Measurements from ENCODE around the gene KRTAP20-3. TPM values are rescaled to one million over a fixed set of nuclear protein-coding genes. Genes with fewer than 3 reads are reported as not detected.

Gene KRTAP20-3
- total RNA-seq, 2 experiments from 2014 or later: not detected

DNA sequence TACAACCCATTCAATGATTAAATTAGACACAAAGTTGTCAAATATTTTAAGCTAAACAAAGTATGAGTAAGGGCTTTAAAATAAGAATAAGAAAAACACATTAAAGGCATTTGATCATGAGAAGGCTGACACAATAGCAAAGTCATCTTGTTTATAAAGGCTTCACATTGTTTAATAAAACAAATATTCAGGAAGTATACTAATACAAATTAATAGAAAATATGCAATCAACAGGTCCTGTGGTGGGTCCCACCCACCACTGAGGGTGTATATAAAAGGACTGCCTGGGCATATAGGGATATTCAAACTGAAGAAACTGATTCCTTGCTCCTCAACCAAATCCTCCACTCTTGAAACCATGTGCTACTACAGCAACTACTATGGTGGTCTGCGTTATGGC lies 7.8 kb upstream of the KRTAP20-3 start, which contains the start of gene KRTAP20-2:
Gene KRTAP20-2, plus strand, starts transcription at position 301 of the 400 bp plus-strand sequence. Its CDS starts 58 bp downstream, at position 359.
- no peak within 1 kb of the TSS for H3K27ac Mint-ChIP-seq
- H3K27me3 Mint-ChIP-seq: no peaks in the 10 kb centered on the region
- ATAC-seq (no peak), DNase-seq (no peak)
- CTCF ChIA-PET: no interaction called here
- H3K4me1 Mint-ChIP-seq: no peaks in the 10 kb centered on the region
- H3K4me3 Mint-ChIP-seq: no peak within 1 kb of the TSS
- H3K36me3 Mint-ChIP-seq: no peaks in the 10 kb centered on the region
- no peaks in the 10 kb centered on the region for H3K9me3 Mint-ChIP-seq (ENCODE audit: low read depth)

DNA sequence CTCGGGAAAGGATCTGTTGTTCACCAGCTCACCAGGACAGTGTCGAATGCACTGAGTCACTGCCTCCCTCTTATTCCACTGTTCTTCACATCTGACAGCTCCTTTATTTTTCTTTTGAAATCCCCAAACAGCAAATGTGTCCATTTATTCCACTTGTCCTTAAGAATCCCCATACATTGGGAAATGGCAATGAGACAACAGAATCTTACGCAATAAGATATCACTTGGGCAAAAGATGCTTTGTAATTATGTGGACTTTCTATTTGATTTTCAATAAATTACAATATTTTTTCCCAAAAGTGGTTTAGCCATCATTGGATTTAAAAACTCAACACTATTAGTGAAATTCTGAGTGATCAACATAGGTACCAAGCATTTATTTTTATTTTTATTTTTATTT lies 4.0 kb upstream of the KRTAP20-3 start:
- DNase-seq (no peak), ATAC-seq (no peak)
- H3K4me3 Mint-ChIP-seq: no peak overlapping the region
- H3K36me3 Mint-ChIP-seq: no peaks in the 10 kb centered on the region
- H3K27ac Mint-ChIP-seq: no peak overlapping the region
- CTCF ChIA-PET: no interaction called here
- no peaks in the 10 kb centered on the region for H3K4me1 Mint-ChIP-seq
- no peaks in the 10 kb centered on the region for H3K27me3 Mint-ChIP-seq
- peaks cover 2% of the 10 kb centered on the region for H3K9me3 Mint-ChIP-seq (ENCODE audit: low read depth)

DNA sequence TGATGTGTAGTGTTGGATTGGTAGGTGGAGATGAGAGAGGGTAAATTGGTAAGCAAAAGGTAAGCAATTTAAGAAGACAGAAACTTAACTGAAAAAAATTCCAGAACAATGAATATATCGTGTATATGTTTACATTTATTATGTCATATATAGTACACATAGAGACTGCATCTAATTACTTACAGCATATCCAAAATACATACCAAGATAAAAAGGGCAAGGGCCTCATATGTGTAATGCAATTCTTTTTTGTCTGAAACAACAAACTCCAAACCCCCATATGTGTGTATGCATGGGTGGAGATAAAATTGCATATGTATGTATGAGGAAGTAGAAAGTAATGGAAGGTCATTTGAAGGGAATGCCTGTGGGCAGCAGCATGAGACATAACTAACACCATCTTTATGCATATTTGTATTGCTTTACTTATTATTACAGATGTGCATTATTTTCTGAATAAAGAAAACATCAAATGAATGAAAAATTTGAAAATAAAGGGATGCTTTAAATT lies 4.3 kb downstream of the KRTAP20-3 start:
- H3K4me1 Mint-ChIP-seq: no peaks in the 10 kb centered on the region
- H3K27ac Mint-ChIP-seq: no peak overlapping the region
- ATAC-seq (no peak), DNase-seq (no peak)
- peaks cover 1% of the 10 kb centered on the region for H3K9me3 Mint-ChIP-seq (ENCODE audit: low read depth)
- no peaks in the 10 kb centered on the region for H3K36me3 Mint-ChIP-seq
- no peak overlapping the region for H3K4me3 Mint-ChIP-seq
- CTCF ChIA-PET: no interaction called here
- H3K27me3 Mint-ChIP-seq: no peaks in the 10 kb centered on the region

DNA sequence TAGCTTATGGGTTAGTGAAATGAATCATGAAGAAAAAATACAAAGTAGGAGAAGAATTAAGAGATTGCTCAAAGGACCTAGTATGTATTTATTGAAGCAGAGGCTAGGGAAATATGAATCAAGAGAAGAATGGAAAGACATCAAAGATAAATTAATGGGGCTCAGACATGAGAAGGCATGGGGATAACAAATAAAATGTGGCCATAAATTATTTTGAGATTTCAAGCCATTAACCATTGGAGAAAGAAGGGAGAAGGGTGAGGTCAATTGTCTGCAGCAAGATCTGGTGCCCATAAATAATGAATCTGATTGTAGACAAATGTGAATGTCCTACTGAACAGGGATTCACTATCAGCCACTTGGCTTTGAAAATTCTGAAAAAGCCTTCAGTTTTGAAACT lies 10.2 kb downstream of the KRTAP20-3 start:
- ATAC-seq (no peak), DNase-seq (no peak)
- Mint-ChIP-seq H3K27ac (no peak overlapping the region), H3K4me1 (no peaks in the 10 kb centered on the region), H3K4me3 (no peak overlapping the region), H3K36me3 (no peaks in the 10 kb centered on the region), H3K27me3 (no peaks in the 10 kb centered on the region), H3K9me3 (ENCODE audit: low read depth) (peaks cover 1% of the 10 kb centered on the region)
- CTCF ChIA-PET: no interaction called here

DNA sequence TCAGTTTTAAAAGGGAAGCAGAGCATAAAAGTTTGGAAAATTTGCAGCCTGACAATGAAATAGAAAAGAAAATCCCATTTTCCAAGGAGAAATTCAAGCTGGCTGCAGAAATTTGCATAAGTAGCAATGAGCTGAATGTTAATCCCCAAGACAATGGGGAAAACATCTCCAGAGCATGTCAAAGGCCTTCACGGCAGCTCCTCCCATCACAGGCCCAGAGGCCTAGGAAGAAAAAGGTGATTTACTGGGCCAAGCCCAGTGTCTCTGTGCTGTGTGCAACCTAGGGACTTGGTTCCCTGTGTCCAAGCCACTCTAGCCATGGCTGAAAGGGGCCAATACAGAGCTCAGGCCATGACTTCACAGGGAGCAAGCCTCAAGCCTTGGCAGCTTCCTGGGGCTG lies 26.1 kb downstream of the KRTAP20-3 start:
- no peak overlapping the region for H3K27ac Mint-ChIP-seq
- H3K27me3 Mint-ChIP-seq: no peaks in the 10 kb centered on the region
- CTCF ChIA-PET: no interaction called here
- no peaks in the 10 kb centered on the region for H3K36me3 Mint-ChIP-seq
- no peak for DNase-seq
- no peak overlapping the region for H3K4me3 Mint-ChIP-seq
- H3K9me3 Mint-ChIP-seq (ENCODE audit: low read depth): peaks cover 10% of the 10 kb centered on the region
- ATAC-seq: no peak
- no peaks in the 10 kb centered on the region for H3K4me1 Mint-ChIP-seq

DNA sequence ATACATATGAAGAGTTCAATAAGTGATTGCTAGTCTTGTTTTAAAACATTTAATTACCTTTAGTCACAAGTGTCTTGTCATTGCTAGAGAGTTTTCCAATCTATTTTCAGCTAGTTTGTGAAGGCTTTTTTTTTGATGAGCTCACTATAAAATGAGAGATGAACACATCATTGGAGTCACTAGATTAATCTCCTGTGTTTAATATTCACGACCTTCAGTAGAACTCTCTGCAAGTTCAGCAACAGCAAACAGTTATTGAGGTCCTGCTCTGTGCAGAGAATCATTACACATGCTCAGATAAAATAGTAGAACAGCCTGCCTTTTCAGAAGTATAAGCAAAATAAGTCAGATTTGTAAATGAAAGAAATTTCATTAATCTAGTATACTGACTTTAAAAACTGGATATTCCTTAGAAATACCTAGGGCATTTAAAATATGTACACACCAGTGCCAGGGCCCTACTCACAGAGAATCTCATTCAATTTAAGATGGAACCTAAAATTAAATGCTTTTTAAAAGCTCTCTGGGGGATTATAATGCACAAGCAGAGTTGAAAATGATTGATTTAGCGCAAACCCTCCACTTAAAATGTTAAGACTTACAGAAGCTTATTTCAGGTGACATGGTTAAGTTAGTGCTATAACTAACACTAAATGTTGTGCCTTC lies 30.5 kb downstream of the KRTAP20-3 start:
- CTCF ChIA-PET: no interaction called here
- no peak for ATAC-seq

DNA sequence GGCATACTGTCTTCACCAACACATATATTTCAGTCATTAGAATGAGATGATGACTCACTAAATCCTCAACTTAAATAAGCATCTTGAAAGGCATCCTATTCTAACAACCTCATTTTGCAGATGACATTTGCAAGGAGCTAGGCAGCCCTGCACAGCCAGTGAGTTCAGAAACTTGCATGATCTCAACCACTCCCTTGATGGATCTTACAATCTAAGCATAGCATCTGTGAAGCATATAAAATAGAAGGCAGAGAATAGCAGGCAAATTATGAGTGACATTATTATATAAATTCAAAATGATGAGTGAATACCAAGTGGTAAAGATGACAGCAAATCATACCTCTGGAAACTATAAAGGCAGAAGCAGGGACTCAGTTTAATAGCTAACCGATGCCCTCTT lies 31.6 kb downstream of the KRTAP20-3 start:
- no peaks in the 10 kb centered on the region for H3K4me1 Mint-ChIP-seq
- CTCF ChIA-PET: no interaction called here
- H3K4me3 Mint-ChIP-seq: no peak overlapping the region
- H3K27me3 Mint-ChIP-seq: no peaks in the 10 kb centered on the region
- no peak for ATAC-seq
- no peaks in the 10 kb centered on the region for H3K36me3 Mint-ChIP-seq
- H3K27ac Mint-ChIP-seq: no peak overlapping the region
- DNase-seq: no peak
- no peaks in the 10 kb centered on the region for H3K9me3 Mint-ChIP-seq (ENCODE audit: low read depth)

More for the DNA sequence above, 30.5 kb downstream of the KRTAP20-3 start:
- Mint-ChIP-seq H3K36me3 (no peaks in the 10 kb centered on the region), H3K4me1 (no peaks in the 10 kb centered on the region), H3K9me3 (ENCODE audit: low read depth) (peaks cover 4% of the 10 kb centered on the region), H3K27ac (no peak overlapping the region), H3K27me3 (no peaks in the 10 kb centered on the region), H3K4me3 (no peak overlapping the region)
- no peak for DNase-seq

DNA sequence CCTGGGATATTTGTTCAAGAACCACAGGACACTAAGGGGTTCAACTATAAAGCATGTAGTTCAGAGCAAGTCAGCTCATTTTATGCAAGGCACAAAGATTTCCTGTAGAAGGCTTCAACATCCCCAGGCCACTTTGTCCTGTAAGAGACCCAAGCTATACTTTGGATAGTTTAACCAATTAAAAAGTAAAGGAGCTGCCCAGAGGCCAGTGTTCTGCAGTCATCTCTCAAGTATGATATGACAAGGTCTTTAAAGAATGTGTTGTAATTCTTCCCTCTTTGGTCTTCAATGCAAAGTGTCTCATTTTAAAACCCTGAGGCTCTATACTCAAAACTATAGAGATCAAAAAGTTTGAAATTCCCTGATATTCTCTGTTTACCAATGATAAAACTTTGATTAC lies 34.1 kb downstream of the KRTAP20-3 start:
- Mint-ChIP-seq H3K27ac (no peak overlapping the region), H3K27me3 (no peaks in the 10 kb centered on the region), H3K4me1 (no peaks in the 10 kb centered on the region), H3K4me3 (no peak overlapping the region), H3K9me3 (ENCODE audit: low read depth) (no peaks in the 10 kb centered on the region), H3K36me3 (no peaks in the 10 kb centered on the region)
- no peak for ATAC-seq
- CTCF ChIA-PET: no interaction called here
- DNase-seq: no peak

DNA sequence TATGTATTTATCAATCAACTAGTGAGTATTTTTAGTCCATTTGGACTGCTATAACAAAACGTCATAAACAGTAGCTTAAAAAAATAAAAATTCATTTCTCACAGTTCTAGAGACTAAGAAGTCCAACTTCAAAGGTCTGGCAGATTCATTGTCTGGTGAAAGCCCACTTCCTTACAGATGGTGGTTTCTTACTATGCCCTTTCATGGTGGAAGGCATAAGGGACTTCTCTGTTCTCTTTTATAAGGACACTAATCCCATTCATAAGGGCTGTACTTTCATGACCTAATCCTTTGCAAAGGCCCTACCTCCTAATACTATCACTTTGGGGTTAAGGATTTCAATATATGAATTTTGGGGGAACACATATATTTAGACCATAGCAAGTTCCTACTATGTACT lies 37.9 kb downstream of the KRTAP20-3 start:
- ATAC-seq: no peak
- DNase-seq: no peak
- no peaks in the 10 kb centered on the region for H3K4me1 Mint-ChIP-seq
- CTCF ChIA-PET: no interaction called here
- H3K9me3 Mint-ChIP-seq (ENCODE audit: low read depth): peaks cover 4% of the 10 kb centered on the region
- no peaks in the 10 kb centered on the region for H3K27me3 Mint-ChIP-seq
- H3K36me3 Mint-ChIP-seq: no peaks in the 10 kb centered on the region
- H3K4me3 Mint-ChIP-seq: no peak overlapping the region
- H3K27ac Mint-ChIP-seq: no peak overlapping the region

DNA sequence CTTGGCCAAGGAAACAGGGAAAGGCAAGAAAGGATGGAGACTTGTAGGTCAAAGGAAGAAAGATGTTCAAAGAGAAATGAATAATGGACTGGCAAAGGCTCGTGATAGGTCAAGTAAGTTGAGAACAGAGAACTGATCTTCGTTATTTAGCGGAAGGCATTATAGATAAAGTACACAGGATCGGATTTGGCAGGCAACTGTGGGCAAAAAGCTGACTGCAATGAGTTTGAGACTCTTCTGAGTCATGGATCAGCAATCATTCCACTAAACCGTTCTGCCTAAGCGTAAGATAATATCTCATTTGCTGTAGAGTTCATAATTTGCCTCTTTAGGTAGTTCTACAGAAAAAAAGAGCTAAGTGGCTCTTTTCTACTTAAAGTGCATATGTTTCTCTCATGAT lies 41.8 kb downstream of the KRTAP20-3 start:
- no peak overlapping the region for H3K4me3 Mint-ChIP-seq

DNA sequence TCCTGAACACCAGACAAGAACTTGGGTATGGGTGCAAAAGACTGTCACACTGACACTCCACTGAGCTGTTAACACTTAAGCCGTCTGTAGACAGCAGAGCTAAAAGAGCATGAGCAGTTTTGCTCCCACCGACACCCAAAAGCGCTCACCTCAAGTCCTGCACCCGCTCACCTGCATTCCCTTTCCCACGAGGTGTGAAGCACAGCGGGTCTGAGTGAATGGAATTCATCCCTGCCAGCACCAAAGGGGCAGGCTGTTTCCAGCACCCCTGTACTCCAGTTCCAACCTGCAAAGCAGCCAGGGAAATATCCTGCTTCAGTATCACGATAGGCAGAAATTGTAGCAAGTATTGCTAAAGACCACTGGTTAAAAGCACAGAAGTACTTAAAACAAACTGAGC lies 47.2 kb downstream of the KRTAP20-3 start:
- H3K4me3 Mint-ChIP-seq: no peak overlapping the region
- no peaks in the 10 kb centered on the region for H3K36me3 Mint-ChIP-seq
- no peaks in the 10 kb centered on the region for H3K4me1 Mint-ChIP-seq
- CTCF ChIA-PET: no interaction called here
- DNase-seq: no peak
- H3K27ac Mint-ChIP-seq: no peak overlapping the region
- no peak for ATAC-seq
- H3K9me3 Mint-ChIP-seq (ENCODE audit: low read depth): peaks cover 4% of the 10 kb centered on the region
- no peaks in the 10 kb centered on the region for H3K27me3 Mint-ChIP-seq

More for the DNA sequence above, 41.8 kb downstream of the KRTAP20-3 start:
- no peak for ATAC-seq
- Mint-ChIP-seq H3K9me3 (ENCODE audit: low read depth) (peaks cover 4% of the 10 kb centered on the region), H3K4me1 (no peaks in the 10 kb centered on the region), H3K27me3 (no peaks in the 10 kb centered on the region), H3K36me3 (no peaks in the 10 kb centered on the region), H3K27ac (no peak overlapping the region)
- DNase-seq: no peak
- CTCF ChIA-PET: no interaction called here

Other genes starting within 250 kb of the KRTAP20-3 start
- not detected for gene KRTAP13-1, start 246.8 kb upstream of the KRTAP20-3 start, total RNA-seq
- not detected for gene KRTAP13-3, start 216.9 kb upstream of the KRTAP20-3 start, total RNA-seq
- gene KRTAP13-4, start 212.6 kb upstream of the KRTAP20-3 start, total RNA-seq: not detected
- gene KRTAP15-1, start 202.6 kb upstream of the KRTAP20-3 start, total RNA-seq: not detected
- not detected for gene KRTAP19-1, start 162.5 kb upstream of the KRTAP20-3 start, total RNA-seq
- gene KRTAP19-2, start 155.4 kb upstream of the KRTAP20-3 start, total RNA-seq: not detected
- gene KRTAP19-3, start 150.9 kb upstream of the KRTAP20-3 start, total RNA-seq: not detected
- gene KRTAP19-4, start 145.7 kb upstream of the KRTAP20-3 start, total RNA-seq: not detected
- gene KRTAP19-5, start 140.7 kb upstream of the KRTAP20-3 start, total RNA-seq: not detected
- gene KRTAP19-6, start 101.0 kb upstream of the KRTAP20-3 start, total RNA-seq: not detected
- gene KRTAP19-7, start 81.5 kb upstream of the KRTAP20-3 start, total RNA-seq: not detected
- gene KRTAP22-2, start 52.5 kb upstream of the KRTAP20-3 start, total RNA-seq: not detected
- not detected for gene KRTAP6-3, start 50.4 kb upstream of the KRTAP20-3 start, total RNA-seq
- gene KRTAP6-2, start 44.0 kb upstream of the KRTAP20-3 start, total RNA-seq: not detected
- gene KRTAP22-1, start 41.8 kb upstream of the KRTAP20-3 start, total RNA-seq: not detected
- not detected for gene KRTAP6-1, start 28.9 kb upstream of the KRTAP20-3 start, total RNA-seq
- gene KRTAP20-1, start 26.4 kb upstream of the KRTAP20-3 start, total RNA-seq: not detected
- not detected for gene KRTAP20-4, start 22.2 kb upstream of the KRTAP20-3 start, total RNA-seq
- not detected for gene KRTAP20-2, start 7.7 kb upstream of the KRTAP20-3 start, total RNA-seq
- gene KRTAP21-3, start 75.9 kb downstream of the KRTAP20-3 start, total RNA-seq: not detected
- not detected for gene KRTAP21-2, start 104.4 kb downstream of the KRTAP20-3 start, total RNA-seq
- not detected for gene KRTAP21-1, start 112.6 kb downstream of the KRTAP20-3 start, total RNA-seq
- gene KRTAP8-1, start 170.4 kb downstream of the KRTAP20-3 start, total RNA-seq: not detected
- gene KRTAP7-1, start 186.9 kb downstream of the KRTAP20-3 start, total RNA-seq: not detected
- not detected for gene KRTAP11-1, start 238.7 kb downstream of the KRTAP20-3 start, total RNA-seq

Measured in activated CD8-positive, alpha-beta memory T cell treated with anti-CD3 and anti-CD28 coated beads, Interleukin-2, amount 10 ng/mL, durations not matched to agents 7 days and 5 days (primary cell).